ENCODE measurements around the gene IFT88. TPM values are rescaled to one million over a fixed set of nuclear protein-coding genes. Genes with fewer than 3 reads are reported as not detected.

IFT88 gene
- total and polyA plus RNA-seq, 4 donors = 8.7 to 59.0 (median 14.6) TPM

GRCh38 chr13:20721454-20722357 is 154.7 kb downstream of the IFT88 start:
- peak; percentile 55 to 77 (median 62) for DNase-seq

DNA sequence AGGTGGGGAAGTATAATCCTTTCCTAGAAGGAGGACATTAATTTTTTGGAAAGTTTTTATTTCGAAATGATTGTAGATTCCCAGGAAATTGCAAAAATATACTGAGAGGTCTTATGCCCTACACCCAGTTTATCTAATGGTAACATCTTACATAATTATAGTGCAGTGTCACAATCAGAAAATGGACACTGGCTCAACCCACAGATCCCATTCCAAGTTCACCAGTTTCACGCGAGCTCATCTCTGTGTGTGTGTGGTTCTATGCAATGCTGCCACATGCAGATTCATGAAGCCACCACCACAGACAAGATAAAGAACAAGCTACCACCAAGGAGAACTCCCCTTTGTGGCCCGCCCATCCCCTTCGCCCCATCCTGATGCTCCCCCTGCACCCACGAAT is 160.9 kb downstream of the IFT88 start:
- H3K36me3 ChIP-seq (ENCODE audit: control insufficient read depth in 4 of 4, insufficient read depth in 4 of 4, low read length in 4 of 4) = peaks cover 0 to 3% (median 1%) of the 10 kb centered on the region in 4 donors
- WGBS, 2 donors = 91 to 94% methylated on average over 6 of the region's 6 CpGs
- ATAC-seq (ENCODE audit: insufficient read depth, low FRiP score) = no peak

More at GRCh38 chr13:20721454-20722357, 154.7 kb downstream of the IFT88 start:
- Histone ChIP-seq H3K27me3 (ENCODE audit: control insufficient read depth in 3 of 3, insufficient read depth in 3 of 3, low read length in 2 of 3) (peaks cover 0 to 9% (median 0%) of the 10 kb centered on the region in 3 donors), H3K9me3 (ENCODE audit: control insufficient read depth in 4 of 4, insufficient read depth in 3 of 4, low read length in 3 of 4) (peaks cover 0 to 2% (median 0%) of the 10 kb centered on the region in 4 donors), H3K9ac (ENCODE audit: insufficient read depth in 1 of 2, low read length in 2 of 2) (no peak overlapping the region), H3K4me1 (ENCODE audit: control insufficient read depth in 5 of 5, insufficient read depth in 5 of 5, low read length in 5 of 5) (peaks cover 0 to 10% (median 0%) of the 10 kb centered on the region in 5 donors), H3K27ac (ENCODE audit: low read depth in 1 of 2, low read length in 1 of 2) (no peak overlapping the region), H3K36me3 (ENCODE audit: control insufficient read depth in 4 of 4, insufficient read depth in 4 of 4, low read length in 4 of 4) (no peaks in the 10 kb centered on the region), H3K4me3 (peak overlapping the region; percentile 33)
- ATAC-seq (ENCODE audit: insufficient read depth, low FRiP score) = peak; percentile 41
- 9% methylated on average over 75 to 81 of the region's 81 CpGs for WGBS, 2 donors
- TF ChIP-seq, protein P1, sequence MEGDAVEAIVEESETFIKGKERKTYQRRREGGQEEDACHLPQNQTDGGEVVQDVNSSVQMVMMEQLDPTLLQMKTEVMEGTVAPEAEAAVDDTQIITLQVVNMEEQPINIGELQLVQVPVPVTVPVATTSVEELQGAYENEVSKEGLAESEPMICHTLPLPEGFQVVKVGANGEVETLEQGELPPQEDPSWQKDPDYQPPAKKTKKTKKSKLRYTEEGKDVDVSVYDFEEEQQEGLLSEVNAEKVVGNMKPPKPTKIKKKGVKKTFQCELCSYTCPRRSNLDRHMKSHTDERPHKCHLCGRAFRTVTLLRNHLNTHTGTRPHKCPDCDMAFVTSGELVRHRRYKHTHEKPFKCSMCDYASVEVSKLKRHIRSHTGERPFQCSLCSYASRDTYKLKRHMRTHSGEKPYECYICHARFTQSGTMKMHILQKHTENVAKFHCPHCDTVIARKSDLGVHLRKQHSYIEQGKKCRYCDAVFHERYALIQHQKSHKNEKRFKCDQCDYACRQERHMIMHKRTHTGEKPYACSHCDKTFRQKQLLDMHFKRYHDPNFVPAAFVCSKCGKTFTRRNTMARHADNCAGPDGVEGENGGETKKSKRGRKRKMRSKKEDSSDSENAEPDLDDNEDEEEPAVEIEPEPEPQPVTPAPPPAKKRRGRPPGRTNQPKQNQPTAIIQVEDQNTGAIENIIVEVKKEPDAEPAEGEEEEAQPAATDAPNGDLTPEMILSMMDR (IDR thresholded peaks at IDR 0.05; ENCODE audit: control extremely low read depth, extremely low read depth) = no peak

DNA sequence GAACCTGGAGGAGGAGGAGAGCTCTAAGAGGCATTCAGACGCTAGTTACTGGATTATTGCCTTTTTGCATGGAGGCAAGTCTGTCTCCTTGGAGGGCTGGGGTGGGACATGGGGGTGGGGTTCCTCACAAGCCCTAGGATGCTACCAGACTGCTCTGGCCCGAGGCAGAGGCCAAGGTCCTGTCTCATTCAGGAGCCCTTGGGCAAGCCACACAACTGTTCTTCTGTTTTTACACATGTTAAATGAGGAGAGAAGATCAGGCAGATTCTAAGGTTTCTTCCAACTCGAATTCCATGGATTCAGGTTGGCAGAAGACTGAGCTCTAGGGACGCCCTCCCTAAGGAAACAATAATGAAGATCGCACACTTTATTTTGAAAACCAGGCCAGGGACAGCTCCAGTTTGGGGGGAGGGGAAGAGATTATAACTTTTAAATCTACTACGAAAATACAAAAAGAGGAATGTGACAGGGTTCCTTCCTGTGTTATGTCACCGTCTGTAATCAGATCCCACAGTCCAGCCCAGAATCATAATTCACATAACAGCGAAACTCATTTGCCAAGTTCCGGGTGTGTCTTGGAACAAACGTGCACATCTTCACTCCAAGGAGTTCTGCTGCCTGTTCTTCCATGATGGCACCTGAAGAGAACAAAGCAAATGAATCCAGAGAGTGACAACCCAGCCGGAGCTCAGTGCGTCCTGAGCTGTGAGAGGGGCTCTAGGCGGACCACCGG is 161.8 kb downstream of the IFT88 start:
- H3K4me1 ChIP-seq (ENCODE audit: control insufficient read depth in 5 of 5, insufficient read depth in 5 of 5, low read length in 5 of 5) = no peaks in the 10 kb centered on the region
- WGBS, 2 donors = 67 to 73% methylated on average over 14 of the region's 14 CpGs
- no peak for ATAC-seq (ENCODE audit: insufficient read depth, low FRiP score)
- H3K27me3 ChIP-seq (ENCODE audit: control insufficient read depth in 3 of 3, insufficient read depth in 3 of 3, low read length in 2 of 3) = no peaks in the 10 kb centered on the region
- no peak overlapping the region for H3K9ac ChIP-seq (ENCODE audit: insufficient read depth in 1 of 2, low read length in 2 of 2)
- peaks cover 0 to 3% (median 1%) of the 10 kb centered on the region in 4 donors for H3K36me3 ChIP-seq (ENCODE audit: control insufficient read depth in 4 of 4, insufficient read depth in 4 of 4, low read length in 4 of 4)
- H3K4me3 ChIP-seq = no peak overlapping the region
- H3K27ac ChIP-seq (ENCODE audit: low read depth in 1 of 2, low read length in 1 of 2) = no peak overlapping the region
- DNase-seq = no peak
- TF ChIP-seq, protein P1 (IDR thresholded peaks at IDR 0.05; ENCODE audit: control extremely low read depth, extremely low read depth) = no peak
- no peaks in the 10 kb centered on the region for H3K9me3 ChIP-seq (ENCODE audit: control insufficient read depth in 4 of 4, insufficient read depth in 3 of 4, low read length in 3 of 4)

More for the DNA sequence above, 160.9 kb downstream of the IFT88 start:
- Histone ChIP-seq H3K27me3 (ENCODE audit: control insufficient read depth in 3 of 3, insufficient read depth in 3 of 3, low read length in 2 of 3) (no peaks in the 10 kb centered on the region), H3K27ac (ENCODE audit: low read depth in 1 of 2, low read length in 1 of 2) (no peak overlapping the region), H3K9ac (ENCODE audit: insufficient read depth in 1 of 2, low read length in 2 of 2) (no peak overlapping the region), H3K9me3 (ENCODE audit: control insufficient read depth in 4 of 4, insufficient read depth in 3 of 4, low read length in 3 of 4) (no peaks in the 10 kb centered on the region), H3K4me3 (no peak overlapping the region), H3K4me1 (ENCODE audit: control insufficient read depth in 5 of 5, insufficient read depth in 5 of 5, low read length in 5 of 5) (no peaks in the 10 kb centered on the region)
- TF ChIP-seq, protein P1 (IDR thresholded peaks at IDR 0.05; ENCODE audit: control extremely low read depth, extremely low read depth) = no peak
- no peak for DNase-seq
